K562 (cell line): ENCODE results near the gene DCLK2. TPM values are rescaled to one million over a fixed set of nuclear protein-coding genes. Genes with fewer than 3 reads are reported as not detected.

Source experiments
- ATAC-seq: fragments of 200-7000 bp; cut with Tn5 transposase; 3 replicates; pipeline ENCODE4 v1.9.1; 2020; ENCODE audit warnings: moderate library complexity
- BruUV-seq: library from RNA; stranded (reverse); fragments of 400-500 nt; replicated peaks from 2 replicates; lab custom pipeline; 2021; lab: Mats Ljungman, UMichigan
- CTCF ChIA-PET: fragments of 300-600 bp; formaldehyde crosslinking; extraction: SDS; loops from one replicate; lab custom pipeline; 2021; ENCODE audit warnings: low intra/inter-chr PET ratio; lab: Yijun Ruan, JAX
- POLR2A ChIA-PET: fragments of 300-600, 350-650 bp; sonication (Branson Sonifier 250); formaldehyde crosslinking; extraction: SDS; loops from one replicate; lab custom pipeline; 2021; ENCODE audit warnings: antibody characterized with exemption, inconsistent platforms; lab: Yijun Ruan, JAX
- DNase-seq, 4 experiments: peaks; one replicate each; pipeline versions ENCODE4 v3.0.0 to v3.0.0-alpha.2; 2011 to 2018; ENCODE audit warnings: low spot score in 3 of 4, mixed read lengths in 3 of 4; ENCODE audit errors: extremely low read depth in 1 of 4
- FAIRE-seq: peaks from 2 replicates; lab custom pipeline; 2011; peaks lifted over from hg19 to GRCh38; lab: Jason Lieb, UNC
- H2AFZ ChIP-seq: 2 replicates; pipeline ENCODE4 v1.6.0; 2011; ENCODE audit warnings: low read depth, low read length, control low read depth, inconsistent platforms
- H3K27ac ChIP-seq: fragments of 200-600 bp; 3 replicates; pipeline ENCODE4 v1.8.0; 2011; ENCODE audit warnings: low read depth, mild to moderate bottlenecking, control low read depth, inconsistent platforms, low read length, moderate library complexity, mixed read lengths; ENCODE audit errors: extremely low read depth
- H3K27me3 ChIP-seq, 2 experiments: fragments of 300-600 bp in 1 of 2; 2 replicates in 1 of 2; 3 replicates in 1 of 2; pipeline versions ENCODE4 v1.6.0 to v1.8.0; 2011; ENCODE audit warnings: inconsistent platforms in 2 of 2, low read length in 2 of 2, mild to moderate bottlenecking in 1 of 2, mixed read lengths in 1 of 2, moderate library complexity in 1 of 2; ENCODE audit not compliant: control insufficient read depth in 2 of 2, insufficient read depth in 2 of 2
- H3K36me3 ChIP-seq: fragments of 300-600 bp; 3 replicates; pipeline ENCODE4 v1.8.0; 2011; ENCODE audit warnings: mild to moderate bottlenecking, low read length, inconsistent platforms; ENCODE audit not compliant: control insufficient read depth, insufficient read depth
- H3K4me1 ChIP-seq, 2 experiments: fragments of 200-600 bp in 1 of 2; replicated peaks in 1 of 2; 2 replicates in 1 of 2; 3 replicates in 1 of 2; pipeline versions ENCODE4 v1.5.1 to v1.8.0; 2011; ENCODE audit warnings: inconsistent platforms in 2 of 2, low read length in 2 of 2, mild to moderate bottlenecking in 1 of 2, mixed read lengths in 1 of 2, moderate library complexity in 1 of 2; ENCODE audit not compliant: control insufficient read depth in 2 of 2, insufficient read depth in 2 of 2
- H3K4me2 ChIP-seq: 2 replicates; pipeline ENCODE4 v1.6.1; 2011; ENCODE audit warnings: low read length, control low read depth, inconsistent platforms, mixed read lengths; ENCODE audit not compliant: insufficient read depth
- H3K4me3 ChIP-seq: fragments of 200-600 bp; sonication (generic), shearing (Covaris generic); 2 replicates; pipeline ENCODE4 v1.5.1; 2016; ENCODE audit warnings: control low read depth, inconsistent platforms
- H3K79me2 ChIP-seq: fragments of 200-600 bp; 3 replicates; pipeline ENCODE4 v1.8.0; 2011; ENCODE audit warnings: low read length, inconsistent platforms; ENCODE audit not compliant: control insufficient read depth, insufficient read depth
- H3K9ac ChIP-seq, 2 experiments: 2 replicates each; pipeline versions ENCODE4 v1.6.0 to v1.6.1; 2011; ENCODE audit warnings: low read depth in 2 of 2, low read length in 2 of 2, control low read depth in 1 of 2, inconsistent platforms in 1 of 2, mild to moderate bottlenecking in 1 of 2, mixed read lengths in 1 of 2; ENCODE audit not compliant: insufficient read depth in 1 of 2
- H3K9me1 ChIP-seq: one replicate; pipeline ENCODE4 v1.6.0; 2011; ENCODE audit warnings: inconsistent platforms, mild to moderate bottlenecking, low read length, moderate library complexity; ENCODE audit not compliant: control insufficient read depth, insufficient read depth
- H3K9me3 ChIP-seq: replicated peaks from 2 replicates; pipeline ENCODE4 v1.5.1; 2011; ENCODE audit warnings: low read depth, low read length, inconsistent platforms; ENCODE audit not compliant: control insufficient read depth, insufficient read depth
- H4K20me1 ChIP-seq: replicated peaks from 2 replicates; pipeline ENCODE4 v1.6.1; 2011; ENCODE audit warnings: low read length, inconsistent platforms, mixed read lengths; ENCODE audit not compliant: control insufficient read depth, insufficient read depth
- ZNF143 ChIP-seq: sonication (generic); formaldehyde crosslinking; IDR thresholded peaks from 2 replicates; pipeline ENCODE4 v1.9.0; 2022; ENCODE audit warnings: mild to moderate bottlenecking, missing genetic modification reagents
- WGBS: fragments of 100-300 bp; shearing (Covaris generic); methylation state at CpG from one replicate; pipeline ENCODE4 v1.1.6; 2016; ENCODE audit warnings: low coverage, mixed read lengths; ENCODE audit not compliant: insufficient coverage; ENCODE audit errors: missing lambda C conversion rate; 5-methylcytosine and 5-hydroxymethylcytosine counted together
- in situ Hi-C: fragments of 300-500 bp; cut with MboI; formaldehyde crosslinking; loops from 4 replicates; pipeline ENCODE4 v1.15.0; 2018; ENCODE audit warnings: inconsistent platforms, mixed read lengths
- intact Hi-C: fragments of 100-400 bp; cut with micrococcal nuclease; formaldehyde crosslinking; loops from 2 replicates; pipeline ENCODE4 v1.14.2; 2022
- polyA plus RNA-seq, 8 experiments: library from polyadenylated mRNA; depleted of rRNA in 4 of 8; stranded (reverse) in 5 of 8; unstranded in 3 of 8; fragments of >200 nt; fragmentation: Nextera tagmentation in 2 of 8; fragmentation: Illumina TruSeq in 1 of 8; extraction: Ambion mirVana in 2 of 8; extraction: Trizol in 1 of 8; gene quantifications; 2 replicates each; pipeline versions ENCODE4 v1.2.1 to v1.2.3, GENCODE V29; 2011 to 2014; ENCODE audit warnings: inconsistent platforms in 1 of 8, missing spikeins in 1 of 8
- total RNA-seq, 7 experiments: library from RNA; depleted of rRNA in 6 of 7; stranded (reverse); fragments of >200 nt in 6 of 7; fragmentation: Illumina TruSeq in 2 of 7; extraction: Trizol in 2 of 7; gene quantifications; 2 replicates each; pipeline versions ENCODE4 v1.2.1 to v1.2.3, GENCODE V29; 2011 to 2021; ENCODE audit warnings: low replicate concordance in 1 of 7
- TF ChIP-seq, protein P1 (sequence below): sonication (generic); formaldehyde crosslinking; IDR thresholded peaks from 2 replicates; pipeline ENCODE4 v1.8.0; 2022; ENCODE audit warnings: missing genetic modification reagents, mild to moderate bottlenecking, moderate library complexity, borderline replicate concordance
- TF ChIP-seq, protein P2 (sequence below): sonication (generic); formaldehyde crosslinking; IDR thresholded peaks from 2 replicates; pipeline ENCODE4 v1.8.1; 2023; ENCODE audit warnings: mild to moderate bottlenecking, missing genetic modification reagents

The DCLK2 gene
- total and polyA plus RNA-seq, 9 of the 15 experiments (the other 6 are each of a cell fraction or from before 2014, with no cell fraction given): not detected

- no peaks in the 10 kb centered on the region for H3K36me3 ChIP-seq
- no peak overlapping the region for H3K27ac ChIP-seq
- DNase-seq (no peak), ATAC-seq (no peak), FAIRE-seq (no peak)
- no peak for TF ChIP-seq ZNF143 (CRISPR knock-in tag)
- TF ChIP-seq, protein P1, sequence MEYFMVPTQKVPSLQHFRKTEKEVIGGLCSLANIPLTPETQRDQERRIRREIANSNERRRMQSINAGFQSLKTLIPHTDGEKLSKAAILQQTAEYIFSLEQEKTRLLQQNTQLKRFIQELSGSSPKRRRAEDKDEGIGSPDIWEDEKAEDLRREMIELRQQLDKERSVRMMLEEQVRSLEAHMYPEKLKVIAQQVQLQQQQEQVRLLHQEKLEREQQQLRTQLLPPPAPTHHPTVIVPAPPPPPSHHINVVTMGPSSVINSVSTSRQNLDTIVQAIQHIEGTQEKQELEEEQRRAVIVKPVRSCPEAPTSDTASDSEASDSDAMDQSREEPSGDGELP (CRISPR knock-in tag): 0 out of 2 replicates have a peak, but pooled peaks have one; percentile 16
- TF ChIP-seq, protein P2, sequence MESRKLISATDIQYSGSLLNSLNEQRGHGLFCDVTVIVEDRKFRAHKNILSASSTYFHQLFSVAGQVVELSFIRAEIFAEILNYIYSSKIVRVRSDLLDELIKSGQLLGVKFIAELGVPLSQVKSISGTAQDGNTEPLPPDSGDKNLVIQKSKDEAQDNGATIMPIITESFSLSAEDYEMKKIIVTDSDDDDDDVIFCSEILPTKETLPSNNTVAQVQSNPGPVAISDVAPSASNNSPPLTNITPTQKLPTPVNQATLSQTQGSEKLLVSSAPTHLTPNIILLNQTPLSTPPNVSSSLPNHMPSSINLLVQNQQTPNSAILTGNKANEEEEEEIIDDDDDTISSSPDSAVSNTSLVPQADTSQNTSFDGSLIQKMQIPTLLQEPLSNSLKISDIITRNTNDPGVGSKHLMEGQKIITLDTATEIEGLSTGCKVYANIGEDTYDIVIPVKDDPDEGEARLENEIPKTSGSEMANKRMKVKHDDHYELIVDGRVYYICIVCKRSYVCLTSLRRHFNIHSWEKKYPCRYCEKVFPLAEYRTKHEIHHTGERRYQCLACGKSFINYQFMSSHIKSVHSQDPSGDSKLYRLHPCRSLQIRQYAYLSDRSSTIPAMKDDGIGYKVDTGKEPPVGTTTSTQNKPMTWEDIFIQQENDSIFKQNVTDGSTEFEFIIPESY (CRISPR knock-in tag): 0 out of 2 replicates have a peak, but pooled peaks have one; percentile 20
- in situ Hi-C loops (no loop called here), intact Hi-C loops (no loop called here)
- BruUV-seq: no TSS peak
- WGBS: 58% methylated on average over 11 of the region's 23 CpGs
- H3K9me3 ChIP-seq: no peaks in the 10 kb centered on the region
- H3K4me1 ChIP-seq: peaks cover 0 to 7% of the 10 kb centered on the region in 2 experiments; a peak in 2 of 5 replicates
- H3K4me3 ChIP-seq: no peak overlapping the region
- no peaks in the 10 kb centered on the region for H3K27me3 ChIP-seq
- ChIA-PET POLR2A (interaction anchor here (0.7 kb wide), 1 partner anchor 47 kb away, joined by 3 read pairs; no protein-coding TSS in a partner anchor), CTCF (no interaction called here)
- no peak overlapping the region for H3K4me2 ChIP-seq
- no peaks in the 10 kb centered on the region for H3K79me2 ChIP-seq
- no peak overlapping the region for H2AFZ ChIP-seq
- no peaks in the 10 kb centered on the region for H3K9me1 ChIP-seq
- no peak overlapping the region; a peak in 1 of 4 replicates for H3K9ac ChIP-seq
- H4K20me1 ChIP-seq: no peaks in the 10 kb centered on the region
These were observed 178.0 kb downstream of the DCLK2 start for GRCh38 chr4:150256225-150256620.
